COLO668 (cell line): ENCODE data around the gene GRK3.
"Not testable (repeated sequence)": the region's sequence is repeated elsewhere in the genome, so short reads cannot be mapped to it uniquely, and the experiment has no call there.

Experiments used
- DNase-seq: peaks from one replicate; lab custom pipeline; 2025; ENCODE audit not compliant: unreplicated experiment; lab: John Stamatoyannopoulos, UW

GRK3 gene

DNA sequence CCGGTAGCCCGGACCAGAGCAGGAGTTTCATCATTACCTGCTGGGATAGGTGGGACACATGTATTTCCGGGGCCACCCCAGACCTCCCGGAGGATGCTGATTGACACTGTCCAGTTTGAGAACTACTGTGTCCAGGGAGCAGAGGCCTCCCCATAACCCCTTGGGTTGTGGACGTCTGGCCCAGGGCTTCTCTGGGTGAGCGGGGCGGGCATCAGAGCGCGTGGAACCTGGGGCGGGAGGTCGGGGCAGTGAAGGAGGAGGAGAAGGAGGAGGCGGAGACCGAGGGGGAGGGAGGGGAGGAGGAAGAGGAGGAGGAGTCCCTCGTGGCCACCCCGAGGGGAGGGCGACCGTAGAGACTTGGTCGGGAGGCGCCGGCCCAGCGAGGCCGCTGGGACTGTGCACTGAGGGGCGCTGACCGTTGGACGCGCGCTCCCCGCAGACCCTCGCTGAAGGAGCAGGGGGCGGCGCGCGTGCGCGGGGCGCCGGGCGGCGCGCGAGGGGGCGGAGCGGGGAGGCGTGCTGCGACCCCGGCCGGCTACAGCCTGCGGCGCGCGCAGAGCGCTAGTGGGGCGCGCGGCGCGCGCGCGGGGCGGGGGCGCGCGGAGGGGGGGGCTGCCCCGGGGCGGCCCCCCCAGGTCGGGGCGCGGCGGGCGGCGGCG lies at the start of gene GRK3:
TSS of gene GRK3 (plus strand) at position 356 of the 659 bp plus-strand sequence. CDS start 366 bp downstream, outside the sequence.
- peak; percentile 51 for DNase-seq

DNA sequence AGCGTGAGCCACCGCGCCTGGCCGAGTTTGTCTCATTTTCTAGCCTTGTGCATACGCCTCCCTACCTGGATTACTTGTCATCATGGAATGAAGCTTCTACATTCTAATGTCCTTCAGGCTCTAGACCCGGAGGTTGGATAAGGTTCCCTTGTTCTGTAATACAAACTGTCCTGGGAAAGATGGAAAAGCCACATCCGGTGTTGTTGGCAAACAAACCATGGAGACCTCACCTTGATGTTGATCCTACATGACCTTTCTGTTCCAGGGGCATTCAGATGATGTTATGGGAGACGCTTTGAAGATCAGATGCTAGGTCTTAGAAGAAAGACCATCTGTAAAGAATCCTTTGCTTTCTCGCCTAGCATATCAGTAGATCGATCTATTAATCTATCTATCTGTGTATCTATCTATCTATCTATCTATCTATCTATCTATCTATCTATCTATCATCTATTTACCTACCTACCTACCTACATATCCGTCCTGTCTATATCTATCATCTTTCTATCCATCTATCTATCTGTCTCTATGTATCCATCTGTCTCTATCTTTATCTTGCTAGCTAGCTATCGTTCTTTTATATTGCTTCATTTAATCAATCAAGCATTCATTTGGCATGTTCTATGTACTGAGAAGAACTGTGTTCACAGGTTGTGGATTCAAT lies 46.3 kb upstream of the GRK3 start:
- DNase-seq = no peak

DNA sequence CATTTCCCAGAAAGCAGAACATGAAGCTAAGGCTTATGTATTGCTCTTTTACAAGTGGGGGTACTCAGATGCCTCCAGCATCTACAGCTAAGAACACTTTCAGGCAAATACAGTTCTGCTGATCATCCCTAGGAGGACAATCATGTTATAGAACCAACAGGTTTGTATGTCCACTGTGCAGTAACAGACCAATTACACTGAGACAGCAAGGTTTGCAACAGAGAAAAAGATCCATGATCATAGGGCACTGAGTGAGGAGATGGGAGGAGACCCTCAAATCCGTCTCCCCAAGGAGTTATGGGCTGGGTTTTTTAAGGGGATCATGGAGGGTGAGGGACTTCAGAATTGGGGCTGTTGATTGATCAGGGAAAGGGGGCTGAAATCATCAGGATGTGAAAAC lies 39.1 kb upstream of the GRK3 start:
- DNase-seq = no peak

DNA sequence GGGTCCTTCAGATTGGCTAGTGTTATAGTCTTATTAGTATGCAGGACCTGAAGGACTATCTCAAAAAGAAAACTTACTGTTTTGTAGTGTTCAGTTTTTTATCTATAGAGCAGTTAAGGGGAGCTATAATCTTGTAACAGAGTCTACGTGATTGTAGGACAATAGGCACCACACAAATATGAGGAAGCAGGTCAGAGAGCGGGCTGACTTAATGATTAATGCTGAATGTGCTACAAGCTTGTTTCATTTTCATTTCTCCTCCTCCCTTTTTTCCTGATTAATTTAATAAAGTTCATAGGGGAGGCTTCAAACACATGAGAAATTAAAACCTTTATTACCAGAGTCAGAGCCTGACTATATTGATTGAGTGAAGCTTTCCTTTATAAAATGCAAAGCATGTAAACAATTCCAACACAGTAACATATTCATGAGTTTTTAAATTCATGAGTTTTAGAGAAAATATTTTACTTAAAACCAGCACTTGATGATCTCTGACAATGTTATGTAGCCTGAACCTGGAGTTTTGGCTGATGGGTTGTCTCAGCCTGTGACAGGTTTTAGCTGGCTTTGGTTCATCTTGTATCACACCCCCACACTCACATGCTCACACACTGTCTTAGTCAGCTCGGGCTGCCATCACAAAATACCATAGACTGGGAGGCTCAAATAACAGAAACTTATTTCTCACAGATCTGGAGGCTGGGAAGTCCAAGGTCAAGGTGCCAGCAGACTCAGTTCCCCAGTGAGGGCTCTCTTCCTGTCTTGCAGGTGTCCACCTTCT lies 38.5 kb upstream of the GRK3 start:
- DNase-seq = not testable (repeated sequence)

DNA sequence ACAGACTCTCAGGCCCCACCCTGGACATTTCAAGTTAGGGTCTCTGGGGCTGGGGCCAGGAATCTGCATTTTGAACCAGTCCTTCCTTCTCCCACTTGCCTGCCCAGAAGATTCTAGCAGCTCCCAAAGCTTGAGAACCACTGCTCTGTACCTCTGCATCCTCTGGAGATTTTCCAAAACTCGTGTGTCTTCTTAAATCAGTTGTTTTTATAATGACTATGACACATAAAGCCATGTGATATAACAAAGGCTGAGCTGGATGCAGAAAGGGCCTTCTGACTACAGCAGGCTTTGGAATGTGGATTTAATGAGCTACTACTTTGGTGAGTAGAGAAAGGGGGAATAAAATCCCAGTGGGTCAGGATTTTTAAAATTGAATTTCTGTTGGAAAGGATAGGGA lies 37.5 kb upstream of the GRK3 start:
- not testable (repeated sequence) for DNase-seq

DNA sequence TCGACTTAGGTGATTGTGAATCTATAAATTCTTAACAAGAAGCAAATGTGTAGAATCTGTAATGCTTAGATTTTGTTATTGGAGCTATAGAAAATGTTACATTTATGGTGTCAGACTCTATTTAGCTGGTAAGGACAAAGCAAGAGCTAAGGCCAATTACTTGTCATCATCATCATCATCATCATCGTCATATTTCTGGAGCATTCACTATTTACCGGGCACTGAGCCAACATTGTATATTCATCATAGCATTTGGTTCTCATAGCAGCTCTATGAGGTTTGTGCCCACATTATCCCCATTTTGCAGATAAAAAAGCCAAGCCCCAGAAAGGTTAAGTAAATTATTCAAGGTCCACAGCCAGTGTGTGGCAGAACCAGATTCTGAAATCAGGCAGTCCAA lies 36.4 kb upstream of the GRK3 start:
- DNase-seq = not testable (repeated sequence)

DNA sequence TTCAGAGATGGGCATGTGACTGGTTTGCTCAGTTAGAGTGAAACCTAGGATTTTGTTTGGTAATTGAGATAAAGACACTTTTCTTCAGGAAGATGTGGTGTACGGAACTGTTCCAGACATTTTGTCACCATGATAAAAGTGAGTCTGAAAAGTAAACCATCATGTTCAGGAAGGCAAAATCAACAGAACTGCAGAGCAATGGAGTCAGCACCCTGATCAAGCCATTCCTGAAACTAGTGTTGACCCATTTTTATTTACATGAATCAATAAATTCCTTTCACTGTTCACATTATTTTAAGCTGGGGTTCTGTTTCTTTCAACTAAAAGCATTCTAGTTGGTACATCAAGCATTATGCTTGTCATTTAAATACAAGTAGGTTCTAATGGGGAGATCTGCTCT lies 35.4 kb upstream of the GRK3 start:
- not testable (repeated sequence) for DNase-seq

DNA sequence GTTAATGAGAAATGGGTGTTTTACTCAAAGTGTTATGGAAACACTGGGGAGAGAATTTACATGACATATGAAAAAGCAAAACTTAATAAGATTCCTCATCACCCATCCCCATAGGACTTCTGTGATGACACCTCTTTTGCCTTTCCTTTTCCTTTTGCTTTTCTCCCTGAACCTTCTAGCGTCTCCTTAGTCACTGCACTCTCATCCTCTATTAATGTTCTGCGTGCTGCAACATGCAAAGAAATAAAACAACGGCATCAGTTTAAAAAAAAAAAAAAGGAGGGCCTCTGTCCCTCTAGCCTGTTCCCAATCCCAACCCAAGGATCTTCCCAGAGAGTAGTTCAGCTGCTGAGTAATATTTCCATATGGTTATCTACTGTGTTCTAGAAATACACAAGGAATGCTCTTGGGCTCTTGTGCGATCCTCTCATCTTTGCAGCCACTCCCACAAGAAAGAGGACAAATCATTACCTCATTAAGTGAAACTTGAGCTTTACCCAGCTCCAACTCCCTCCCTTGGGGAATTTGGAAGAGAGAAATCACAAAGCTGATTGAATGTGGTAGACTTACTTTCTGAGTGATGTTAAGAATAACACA lies 34.8 kb upstream of the GRK3 start:
- not testable (repeated sequence) for DNase-seq

DNA sequence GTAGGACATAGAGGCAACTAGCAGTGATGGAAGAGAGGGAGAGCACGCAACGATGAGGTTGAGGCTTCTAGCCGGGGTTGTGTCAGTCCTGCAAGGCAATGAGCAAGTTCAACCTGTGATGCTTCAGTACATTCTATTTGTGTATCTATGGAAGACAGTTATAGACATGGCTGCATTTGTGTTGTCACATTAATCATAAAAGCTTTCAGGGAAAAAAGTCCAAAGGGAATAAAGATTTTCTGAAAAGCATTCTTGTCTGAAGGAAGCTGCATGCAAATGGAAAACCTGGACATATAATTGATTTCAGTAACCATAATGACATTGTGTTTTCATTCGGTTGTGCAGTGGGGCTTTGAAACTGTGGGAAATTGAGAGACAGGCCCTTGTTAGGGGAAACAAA lies 32.8 kb upstream of the GRK3 start:
- DNase-seq = not testable (repeated sequence)

DNA sequence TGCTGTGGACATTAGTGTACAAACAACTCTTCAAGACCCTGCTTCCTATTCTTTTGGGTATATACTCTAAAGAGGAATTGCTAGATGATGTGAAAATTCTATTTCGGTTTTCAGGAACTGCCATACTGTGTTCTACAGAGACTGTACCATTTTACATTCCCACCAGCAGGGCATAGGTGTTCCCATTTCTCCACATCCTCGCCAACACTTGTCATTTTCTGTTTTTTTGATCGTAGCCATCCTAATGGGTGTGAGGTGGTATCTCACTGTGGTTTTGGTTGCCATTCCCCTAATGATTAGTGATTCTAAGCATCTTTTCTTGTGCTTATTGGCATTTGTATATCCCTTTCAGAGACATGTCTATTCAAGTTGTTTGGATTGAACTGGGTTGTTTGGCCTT lies 29.8 kb upstream of the GRK3 start:
- DNase-seq = no peak

DNA sequence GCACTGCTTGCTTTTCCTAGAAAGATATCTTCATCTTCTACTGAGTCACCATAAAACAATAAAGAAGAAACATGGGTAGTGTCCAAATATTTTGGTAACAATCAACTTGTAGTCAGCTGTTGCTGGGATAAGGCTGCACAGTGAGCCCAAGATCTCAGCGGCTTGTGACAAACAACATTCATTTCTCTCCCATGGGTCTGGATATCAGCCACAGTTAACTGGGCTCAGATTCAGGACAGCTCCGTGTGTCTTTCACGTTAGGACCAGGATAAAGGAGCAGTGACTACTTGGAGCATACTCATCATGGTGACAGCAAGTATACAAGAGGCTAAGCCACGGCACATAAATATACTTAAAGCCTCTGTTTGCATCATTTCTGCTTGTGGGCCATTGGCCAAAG lies 27.9 kb upstream of the GRK3 start:
- DNase-seq = no peak

DNA sequence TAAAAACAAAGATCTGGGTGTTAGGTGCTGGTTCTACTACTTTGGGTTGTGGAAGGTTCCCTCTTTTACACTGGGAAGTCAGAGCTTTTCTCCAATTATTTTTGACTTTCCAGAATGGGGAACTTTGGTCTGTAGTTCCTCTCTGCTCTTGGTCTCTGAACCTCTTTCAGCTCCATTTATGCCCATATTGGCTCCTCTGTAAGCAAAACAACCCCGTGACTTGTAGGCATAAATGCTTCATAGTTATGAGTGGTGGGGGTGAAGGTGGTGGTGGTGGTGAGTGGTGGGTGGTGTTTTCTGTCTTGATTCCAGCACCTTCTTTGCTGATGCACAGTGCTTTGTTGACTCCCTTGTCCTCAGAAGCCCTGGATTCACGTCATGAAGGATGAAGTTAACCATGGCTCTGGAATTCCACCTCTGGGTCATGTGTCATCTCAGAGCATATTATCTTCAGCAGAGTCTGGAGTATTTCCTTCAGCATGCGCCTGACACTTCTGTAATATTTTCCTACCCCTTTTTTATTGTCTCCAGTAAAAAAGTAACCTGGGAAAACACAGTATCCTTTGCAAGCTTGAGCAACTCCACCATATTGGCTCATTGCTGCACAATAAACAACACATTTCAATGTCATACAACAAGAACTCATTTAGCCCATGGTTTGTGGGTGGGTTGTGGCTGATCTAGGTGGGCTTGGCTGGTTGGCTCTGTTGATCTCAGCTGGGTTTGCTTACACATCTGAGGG lies 24.1 kb upstream of the GRK3 start:
- no peak for DNase-seq

DNA sequence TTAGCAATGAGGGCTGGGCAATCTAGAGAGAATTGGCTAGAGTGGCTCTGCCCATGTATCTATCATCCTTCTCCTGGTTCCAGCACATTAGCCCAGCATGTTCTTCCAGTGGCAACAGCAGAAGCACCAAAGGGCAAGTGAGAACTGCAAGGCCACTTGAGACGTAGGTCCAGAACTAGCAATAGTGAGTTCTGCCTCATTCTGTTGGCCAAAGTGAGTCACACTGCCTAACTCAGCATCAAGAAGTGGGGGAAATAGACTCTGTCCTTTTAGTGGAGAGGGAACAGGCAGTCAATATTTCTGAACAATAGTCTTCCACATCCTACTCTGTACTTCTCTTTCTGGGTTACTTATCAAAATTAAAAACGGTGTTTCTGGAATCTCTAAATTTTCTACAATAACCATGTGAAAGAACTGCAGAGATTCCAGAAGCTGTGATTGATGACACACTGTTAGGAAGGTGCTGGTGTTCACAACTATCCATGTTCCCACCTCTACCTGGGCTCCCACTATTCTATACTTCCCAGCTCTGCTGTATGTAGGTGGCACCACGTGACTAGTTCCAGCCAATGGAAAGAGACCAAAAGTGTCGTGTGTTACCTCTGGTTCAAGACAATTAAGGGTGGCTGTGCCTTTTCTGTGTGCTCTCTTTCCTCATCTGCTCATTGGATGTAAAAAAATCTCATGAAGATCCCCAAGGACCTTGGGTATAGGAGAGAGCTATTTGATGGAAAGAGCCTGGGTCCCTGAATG lies 23.4 kb upstream of the GRK3 start:
- DNase-seq = no peak

DNA sequence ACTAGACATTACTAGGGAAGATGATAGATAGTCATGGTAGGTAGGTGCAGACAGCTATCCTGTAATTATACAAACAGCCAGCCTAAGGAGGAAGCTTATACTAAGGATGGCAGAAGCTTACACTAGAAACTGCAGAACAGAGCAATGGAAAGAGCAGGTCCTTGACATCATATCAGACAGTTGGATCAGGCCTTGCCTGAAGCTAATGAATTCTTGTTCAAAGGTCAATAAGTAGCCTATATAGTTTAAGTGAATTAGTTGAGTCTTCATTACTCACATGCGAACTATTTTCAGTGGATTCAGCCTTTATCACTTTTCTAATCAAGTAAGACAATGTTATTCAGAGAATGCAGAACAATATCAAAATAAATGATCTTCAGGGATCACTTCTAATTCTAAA lies 22.3 kb upstream of the GRK3 start:
- DNase-seq = no peak

DNA sequence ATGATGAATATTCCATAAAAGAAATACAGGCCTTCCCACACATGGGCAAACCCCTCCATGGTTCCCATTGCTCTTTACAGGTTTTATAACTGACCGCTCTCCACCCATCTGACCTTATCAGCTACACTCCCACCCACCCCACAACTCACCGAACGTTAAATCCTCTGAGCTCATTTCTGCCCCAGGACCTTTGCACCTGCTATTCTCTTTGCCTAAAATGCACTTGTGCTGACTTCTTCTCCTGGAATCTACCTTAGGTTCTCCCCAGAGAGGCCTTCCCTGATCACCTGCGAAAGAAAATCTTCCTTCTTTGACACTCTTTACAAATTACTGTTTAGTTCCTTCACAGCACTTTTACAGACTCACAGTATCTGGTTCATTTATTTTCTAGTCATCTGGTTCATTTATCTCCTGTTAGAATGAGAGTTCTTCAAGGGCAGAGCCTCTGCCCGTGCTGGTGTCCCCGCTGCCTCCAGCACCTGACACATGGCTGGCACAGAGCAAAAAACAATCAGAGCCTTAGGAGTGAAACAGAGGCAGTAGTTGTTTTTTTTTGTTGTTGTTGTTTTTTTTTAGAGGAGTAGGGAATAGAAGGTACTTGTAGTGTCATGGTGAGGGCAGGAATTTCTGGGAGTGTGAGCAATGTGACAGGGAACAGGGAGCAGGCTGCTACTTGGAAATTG lies 21.6 kb upstream of the GRK3 start:
- no peak for DNase-seq

DNA sequence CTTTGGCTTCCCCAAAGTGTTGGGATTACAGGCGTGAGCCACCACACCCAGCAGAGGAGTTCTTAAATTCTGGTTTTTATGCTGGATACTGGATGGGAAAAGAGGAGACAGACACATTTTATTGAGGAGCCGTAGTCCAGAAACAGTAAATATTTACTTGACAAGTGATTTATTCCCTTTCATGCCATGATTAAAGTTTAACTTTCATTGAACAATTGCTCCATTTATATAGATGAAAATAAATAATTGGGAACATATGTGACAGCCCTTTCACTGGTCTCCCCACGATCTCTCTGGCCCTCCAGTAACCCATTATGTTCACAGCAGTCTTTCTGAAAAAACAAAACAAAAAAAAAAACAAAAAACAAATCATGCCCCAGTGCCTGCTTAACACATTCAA lies 19.3 kb upstream of the GRK3 start:
- no peak for DNase-seq

DNA sequence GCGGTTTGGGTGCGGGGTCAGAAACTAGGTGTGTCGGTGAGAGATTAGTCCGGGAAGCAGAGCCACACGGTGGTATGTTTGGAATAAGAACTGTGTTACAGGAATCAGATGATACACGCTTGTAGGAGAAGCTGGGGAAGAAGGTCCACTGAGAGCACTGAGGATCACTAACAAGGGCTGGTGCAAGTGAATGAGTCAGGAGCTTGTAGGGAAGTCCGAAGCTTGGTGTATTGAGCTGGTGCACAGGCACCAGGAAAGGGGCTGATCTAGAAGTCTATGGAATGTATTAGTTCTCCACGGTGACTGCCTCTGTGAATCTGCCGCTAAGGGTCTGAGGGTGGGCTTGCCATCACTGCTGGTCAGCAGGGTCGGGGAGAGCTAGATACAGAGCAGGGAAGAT lies 18.8 kb upstream of the GRK3 start:
- DNase-seq = no peak

DNA sequence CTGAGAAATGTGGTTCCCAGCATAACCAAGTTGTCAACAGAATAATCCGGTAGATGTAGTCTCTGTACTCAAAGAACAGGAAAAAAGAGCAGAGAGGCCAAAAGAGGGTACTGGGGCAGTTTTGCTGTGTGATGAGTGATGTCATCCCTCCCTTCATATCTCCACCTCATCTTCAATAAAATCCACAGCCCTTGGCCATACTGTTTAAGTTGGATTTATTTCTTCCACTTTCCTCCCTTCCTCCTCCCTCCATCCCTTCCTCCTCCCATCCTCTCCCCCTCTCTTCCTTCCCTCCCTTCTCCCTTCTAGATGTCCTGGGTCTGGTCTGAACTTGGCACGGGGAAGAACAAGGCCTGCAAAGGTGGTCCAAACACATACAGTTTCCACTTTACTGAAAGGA lies 18.2 kb upstream of the GRK3 start:
- DNase-seq = no peak

DNA sequence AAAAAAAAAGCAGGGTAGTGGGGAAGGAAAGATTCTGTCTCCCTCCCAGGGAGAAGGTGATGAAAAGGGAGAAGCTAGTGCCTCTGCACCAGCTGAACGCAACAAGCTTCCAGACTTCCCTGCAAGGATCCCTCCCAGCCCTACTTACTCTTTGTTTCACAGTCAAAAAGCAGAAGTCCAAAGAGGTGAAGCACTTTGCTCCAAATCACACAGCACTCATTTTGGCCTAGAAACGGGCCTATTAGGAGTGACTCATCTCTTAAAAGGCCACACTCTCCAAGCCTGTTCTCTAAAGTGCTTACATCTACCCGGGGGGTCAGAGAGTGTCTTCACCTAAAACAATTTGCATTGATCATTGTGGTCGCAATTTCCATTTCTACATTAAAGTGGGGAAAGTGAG lies 17.7 kb upstream of the GRK3 start:
- no peak for DNase-seq
